Endothelial cell of umbilical vein (primary cell): ENCODE data around the gene PRDM16. TPM values are rescaled to one million over a fixed set of nuclear protein-coding genes. Genes with fewer than 3 reads are reported as not detected.

Experiments used
- BruUV-seq: library from RNA; stranded (reverse); fragments of 400-500 nt; replicated peaks from 2 replicates; lab custom pipeline; 2021; lab: Mats Ljungman, UMichigan
- CTCF ChIA-PET: fragments of 300-600, 350-600 bp; sonication (Branson Sonifier 250); formaldehyde crosslinking; loops from one replicate; lab custom pipeline; 2021; ENCODE audit warnings: antibody characterized with exemption, inconsistent platforms; lab: Charles Lee
- POLR2A ChIA-PET: fragments of 300-600, 350-600 bp; sonication (Branson Sonifier 250); formaldehyde crosslinking; loops from one replicate; lab custom pipeline; 2021; ENCODE audit warnings: antibody characterized with exemption, inconsistent platforms; lab: Charles Lee
- DNase-seq: peaks from one replicate; pipeline ENCODE4 v3.0.0-alpha.2; 2011; ENCODE audit warnings: low read depth, low spot score
- FAIRE-seq: peaks from 2 replicates; lab custom pipeline; 2011; peaks lifted over from hg19 to GRCh38; lab: Jason Lieb, UNC
- H2AFZ ChIP-seq: 2 replicates; pipeline ENCODE4 v1.6.0; 2012; ENCODE audit warnings: low read depth, low read length, control low read depth, inconsistent platforms
- H3K27ac ChIP-seq: 2 replicates; pipeline ENCODE4 v1.5.1; 2011; ENCODE audit warnings: low read depth, mild to moderate bottlenecking, control low read depth, low read length, moderate library complexity; ENCODE audit not compliant: insufficient read depth
- H3K27me3 ChIP-seq, 2 experiments: 2 replicates each; pipeline versions ENCODE4 v1.6.0 to v1.6.1; 2011; ENCODE audit warnings: low read length in 2 of 2, mixed read lengths in 1 of 2; ENCODE audit not compliant: control insufficient read depth in 2 of 2, insufficient read depth in 2 of 2
- H3K36me3 ChIP-seq, 2 experiments: 2 replicates in 1 of 2; 3 replicates in 1 of 2; pipeline ENCODE4 v1.5.1; 2011; ENCODE audit warnings: low read length in 2 of 2, mild to moderate bottlenecking in 1 of 2, moderate library complexity in 1 of 2; ENCODE audit not compliant: control insufficient read depth in 2 of 2, insufficient read depth in 2 of 2; ENCODE audit errors: extremely low read depth in 1 of 2
- H3K4me1 ChIP-seq: 3 replicates; pipeline ENCODE4 v1.5.1; 2011; ENCODE audit warnings: mild to moderate bottlenecking, low read length; ENCODE audit not compliant: control insufficient read depth, insufficient read depth; ENCODE audit errors: extremely low read depth
- H3K4me2 ChIP-seq: 2 replicates; pipeline ENCODE4 v1.6.1; 2011; ENCODE audit warnings: low read length, control low read depth, mixed read lengths; ENCODE audit not compliant: insufficient read depth
- H3K4me3 ChIP-seq, 3 experiments: fragments of 200-600 bp in 1 of 3; sonication (generic), shearing (Covaris generic) in 1 of 3; replicated peaks in 1 of 3; 2 replicates each; pipeline ENCODE4 v1.5.1; 2011 to 2016; ENCODE audit warnings: control low read depth in 3 of 3, low read length in 3 of 3, mild to moderate bottlenecking in 2 of 3, inconsistent platforms in 1 of 3, low read depth in 1 of 3, moderate library complexity in 1 of 3; ENCODE audit not compliant: insufficient read depth in 1 of 3
- H3K79me2 ChIP-seq: 2 replicates; pipeline ENCODE4 v1.6.0; 2012; ENCODE audit warnings: low read length, inconsistent platforms; ENCODE audit not compliant: control insufficient read depth, insufficient read depth
- H3K9ac ChIP-seq: replicated peaks from 2 replicates; pipeline ENCODE3; 2011; ENCODE audit warnings: low read length, control low read depth; ENCODE audit not compliant: insufficient read depth; ENCODE audit errors: extremely low read depth
- H3K9me1 ChIP-seq: replicated peaks from 3 replicates; pipeline ENCODE4 v1.6.0; 2011; ENCODE audit warnings: mild to moderate bottlenecking, low read length; ENCODE audit not compliant: control insufficient read depth, insufficient read depth; ENCODE audit errors: extremely low read depth
- H3K9me3 ChIP-seq: replicated peaks from 2 replicates; pipeline ENCODE4 v1.5.1; 2012; ENCODE audit warnings: low read length, inconsistent platforms; ENCODE audit not compliant: control insufficient read depth, insufficient read depth
- H4K20me1 ChIP-seq: replicated peaks from 2 replicates; pipeline ENCODE3; 2011; ENCODE audit warnings: mild to moderate bottlenecking, low read length; ENCODE audit not compliant: control insufficient read depth, insufficient read depth; ENCODE audit errors: extremely low read depth
- EZH2 ChIP-seq: IDR thresholded peaks from 2 replicates; pipeline ENCODE4 v1.6.1; 2012; ENCODE audit warnings: borderline replicate concordance, low read depth, mild to moderate bottlenecking, moderate library complexity, low read length, inconsistent platforms; ENCODE audit not compliant: severe bottlenecking
- FOS ChIP-seq: IDR thresholded peaks from 2 replicates; pipeline ENCODE4 v1.6.1; 2011; ENCODE audit warnings: mild to moderate bottlenecking, low read length, moderate library complexity, borderline replicate concordance; ENCODE audit not compliant: insufficient read depth
- GATA2 ChIP-seq: IDR thresholded peaks from 2 replicates; pipeline ENCODE4 v1.7.0; 2011; ENCODE audit warnings: low read depth, mild to moderate bottlenecking, moderate library complexity, mixed read lengths, low read length; ENCODE audit not compliant: insufficient read length, insufficient read depth
- JUN ChIP-seq: IDR thresholded peaks from 2 replicates; pipeline ENCODE4 v1.6.1; 2011; ENCODE audit warnings: borderline replicate concordance, low read depth; ENCODE audit not compliant: insufficient read length, insufficient read depth
- MAX ChIP-seq: IDR thresholded peaks from 2 replicates; pipeline ENCODE4 v1.6.1; 2011; ENCODE audit not compliant: insufficient read depth, insufficient read length
- MYC ChIP-seq: IDR thresholded peaks from one replicate; pipeline ENCODE4 v1.6.1; 2011; ENCODE audit warnings: mild to moderate bottlenecking, low read depth, low read length
- POLR2A ChIP-seq: IDR thresholded peaks from 2 replicates; pipeline ENCODE4 v1.6.1; 2012; ENCODE audit warnings: low read depth, mild to moderate bottlenecking, control low read depth, low read length
- POLR2AphosphoS5 ChIP-seq: IDR thresholded peaks from 2 replicates; pipeline ENCODE4 v1.6.1; 2012; ENCODE audit warnings: low read depth, mild to moderate bottlenecking, control low read depth, low read length, moderate library complexity; ENCODE audit not compliant: insufficient read depth
- dilution Hi-C: fragments of 300-500 bp; cut with MboI; formaldehyde crosslinking; loops from one replicate; pipeline ENCODE4 v1.15.0; 2019; ENCODE audit warnings: low sequenced_read_pairs; ENCODE audit not compliant: extremely low pct_ligation_motif_present
- intact Hi-C: fragments of 100-400 bp; cut with micrococcal nuclease; formaldehyde crosslinking; loops from one replicate; pipeline ENCODE4 v1.10.0; 2022
- polyA plus RNA-seq, 4 experiments: library from polyadenylated mRNA; depleted of rRNA in 3 of 4; stranded (reverse) in 3 of 4; unstranded in 1 of 4; fragments of >200 nt; gene quantifications; 2 replicates each; pipeline versions ENCODE4 v1.2.1 to v1.2.3, GENCODE V29; 2011 to 2012; ENCODE audit warnings: missing spikeins in 1 of 4
- total RNA-seq: library from RNA; stranded (reverse); gene quantifications from 2 replicates; pipeline ENCODE4 v1.2.3, GENCODE V29; 2021
- TF ChIP-seq, protein P1 (sequence below), 2 donors: IDR thresholded peaks; 1 replicate in 1 of 2; 2 replicates in 1 of 2; pipeline ENCODE4 v1.5.1; 2011; ENCODE audit warnings: low read length in 2 of 2, mild to moderate bottlenecking in 2 of 2, moderate library complexity in 2 of 2, control low read depth in 1 of 2, inconsistent platforms in 1 of 2, low read depth in 1 of 2; ENCODE audit not compliant: insufficient read depth in 1 of 2; ENCODE audit errors: extremely low read depth in 1 of 2

Gene PRDM16
- total and polyA plus RNA-seq, 2 donors (not counting 3 experiments of a cell fraction or from before 2014, with no cell fraction given) = not detected

GRCh38 chr1:3353876-3354275 is 284.9 kb downstream of the PRDM16 start:
- H3K4me1 ChIP-seq = no peaks in the 10 kb centered on the region
- ChIA-PET CTCF (no interaction called here), POLR2A (no interaction called here)
- no peak for TF ChIP-seq GATA2
- TF ChIP-seq, protein P1, sequence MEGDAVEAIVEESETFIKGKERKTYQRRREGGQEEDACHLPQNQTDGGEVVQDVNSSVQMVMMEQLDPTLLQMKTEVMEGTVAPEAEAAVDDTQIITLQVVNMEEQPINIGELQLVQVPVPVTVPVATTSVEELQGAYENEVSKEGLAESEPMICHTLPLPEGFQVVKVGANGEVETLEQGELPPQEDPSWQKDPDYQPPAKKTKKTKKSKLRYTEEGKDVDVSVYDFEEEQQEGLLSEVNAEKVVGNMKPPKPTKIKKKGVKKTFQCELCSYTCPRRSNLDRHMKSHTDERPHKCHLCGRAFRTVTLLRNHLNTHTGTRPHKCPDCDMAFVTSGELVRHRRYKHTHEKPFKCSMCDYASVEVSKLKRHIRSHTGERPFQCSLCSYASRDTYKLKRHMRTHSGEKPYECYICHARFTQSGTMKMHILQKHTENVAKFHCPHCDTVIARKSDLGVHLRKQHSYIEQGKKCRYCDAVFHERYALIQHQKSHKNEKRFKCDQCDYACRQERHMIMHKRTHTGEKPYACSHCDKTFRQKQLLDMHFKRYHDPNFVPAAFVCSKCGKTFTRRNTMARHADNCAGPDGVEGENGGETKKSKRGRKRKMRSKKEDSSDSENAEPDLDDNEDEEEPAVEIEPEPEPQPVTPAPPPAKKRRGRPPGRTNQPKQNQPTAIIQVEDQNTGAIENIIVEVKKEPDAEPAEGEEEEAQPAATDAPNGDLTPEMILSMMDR (IDR thresholded peaks at IDR 0.05; ENCODE audit: extremely low read depth in 1 of 2, insufficient read depth in 1 of 2, low read depth in 1 of 2, low read length in 2 of 2) = no peak
- TF ChIP-seq EZH2 = no peak
- no peak for TF ChIP-seq POLR2AphosphoS5
- no peak for TF ChIP-seq JUN
- no peak for TF ChIP-seq FOS
- TF ChIP-seq MAX = no peak
- no peak for TF ChIP-seq POLR2A
- no peak for TF ChIP-seq MYC
- no peak for FAIRE-seq
- H2AFZ ChIP-seq = no peak overlapping the region
- no peaks in the 10 kb centered on the region for H3K79me2 ChIP-seq
- no peak overlapping the region for H3K27ac ChIP-seq
- H3K9ac ChIP-seq = no peak overlapping the region
- no TSS peak for BruUV-seq
- no peaks in the 10 kb centered on the region for H3K9me3 ChIP-seq
- no peak for DNase-seq
- no peaks in the 10 kb centered on the region for H3K36me3 ChIP-seq
- intact Hi-C loops (no loop called here), dilution Hi-C loops (no loop called here)
- H3K4me3 ChIP-seq = no peak overlapping the region
- H4K20me1 ChIP-seq = no peaks in the 10 kb centered on the region
- H3K4me2 ChIP-seq = no peak overlapping the region
- H3K9me1 ChIP-seq = no peaks in the 10 kb centered on the region
- no peaks in the 10 kb centered on the region for H3K27me3 ChIP-seq
